GM19395 (cell line): Measurements from ENCODE around the gene SAMM50.

Source experiments
- ATAC-seq: cut with Tn5 transposase; IDR thresholded peaks from one replicate; pipeline ENCODE4 v1.9.1; 2021; ENCODE audit warnings: mild to moderate bottlenecking, moderate library complexity; ENCODE audit not compliant: unreplicated experiment

SAMM50 gene

GRCh38 chr22:43976861-43977795 lies 21.9 kb downstream of the SAMM50 start:
- no peak for ATAC-seq

- no peak for ATAC-seq
Observed at GRCh38 chr22:43978558-43978957, 23.3 kb downstream of the SAMM50 start.

- no peak for ATAC-seq
Observed at GRCh38 chr22:43980579-43980978, 25.3 kb downstream of the SAMM50 start.

- no peak for ATAC-seq
Observed at GRCh38 chr22:43980996-43981395, 25.8 kb downstream of the SAMM50 start.

- ATAC-seq, result no peak
Observed at GRCh38 chr22:43983808-43984207, 28.6 kb downstream of the SAMM50 start.

GRCh38 chr22:43985532-43985931 lies 30.3 kb downstream of the SAMM50 start:
- no peak for ATAC-seq

- no peak for ATAC-seq
Observed at GRCh38 chr22:43988116-43988820, 33.0 kb downstream of the SAMM50 start.

- no peak for ATAC-seq
Observed at GRCh38 chr22:43988960-43989359, 33.7 kb downstream of the SAMM50 start.

- ATAC-seq, result no peak
Observed at GRCh38 chr22:43990044-43990443, 34.8 kb downstream of the SAMM50 start.

- no peak for ATAC-seq
Observed at GRCh38 chr22:43991316-43992020, 36.2 kb downstream of the SAMM50 start.

GRCh38 chr22:43992331-43992821 lies 37.1 kb downstream of the SAMM50 start:
- ATAC-seq, result no peak

GRCh38 chr22:43993072-43993760 lies 38.0 kb downstream of the SAMM50 start:
- no peak for ATAC-seq

GRCh38 chr22:43994006-43994405 lies 38.8 kb downstream of the SAMM50 start:
- no peak for ATAC-seq

GRCh38 chr22:43994416-43994815 lies 39.2 kb downstream of the SAMM50 start:
- no peak for ATAC-seq

GRCh38 chr22:43995057-43995685 lies 39.9 kb downstream of the SAMM50 start:
- ATAC-seq, result no peak

- ATAC-seq, result no peak
Observed at GRCh38 chr22:43995798-43996169, 40.5 kb downstream of the SAMM50 start.

GRCh38 chr22:43996170-43996980 lies 41.1 kb downstream of the SAMM50 start:
- no peak for ATAC-seq

- no peak for ATAC-seq
Observed at GRCh38 chr22:43996981-43997265, 41.7 kb downstream of the SAMM50 start.

- ATAC-seq, result no peak
Observed at GRCh38 chr22:43998679-43999264, 43.5 kb downstream of the SAMM50 start.
